Right ventricle myocardium inferior (tissue), 1 donor: ENCODE measurements around the gene COL6A6. TPM values are rescaled to one million over a fixed set of nuclear protein-coding genes. Genes with fewer than 3 reads are reported as not detected.

ENCODE experiments used
- ATAC-seq: fragments of 200-7000 bp; cut with Tn5 transposase; one replicate; pipeline ENCODE4 v1.9.1; 2020; ENCODE audit warnings: mild to moderate bottlenecking, moderate library complexity
- DNase-seq: peaks from one replicate; pipeline ENCODE4 v3.0.0; 2021; ENCODE audit errors: missing footprints
- intact Hi-C: fragments of 100-400 bp; cut with DNase I; formaldehyde crosslinking; loops from one replicate; pipeline ENCODE4 v1.11.0; 2022
- long read RNA-seq: library from polyadenylated mRNA; unstranded; transcript quantifications from one replicate; pipeline ENCODE4 v2.0.0, GENCODE V29; 2021
- total RNA-seq: library from RNA; stranded (reverse); fragmentation: NEBNext Ultra II Directional; extraction: Animal tissue kit (Norgen Biotek cat#: 25700); gene quantifications from one replicate; pipeline ENCODE4 v1.2.1, GENCODE V29; 2021
- donor health status: DM: no; HTN: yes; CAD: no; lungs with severe emphysema.

COL6A6 gene, protein sequence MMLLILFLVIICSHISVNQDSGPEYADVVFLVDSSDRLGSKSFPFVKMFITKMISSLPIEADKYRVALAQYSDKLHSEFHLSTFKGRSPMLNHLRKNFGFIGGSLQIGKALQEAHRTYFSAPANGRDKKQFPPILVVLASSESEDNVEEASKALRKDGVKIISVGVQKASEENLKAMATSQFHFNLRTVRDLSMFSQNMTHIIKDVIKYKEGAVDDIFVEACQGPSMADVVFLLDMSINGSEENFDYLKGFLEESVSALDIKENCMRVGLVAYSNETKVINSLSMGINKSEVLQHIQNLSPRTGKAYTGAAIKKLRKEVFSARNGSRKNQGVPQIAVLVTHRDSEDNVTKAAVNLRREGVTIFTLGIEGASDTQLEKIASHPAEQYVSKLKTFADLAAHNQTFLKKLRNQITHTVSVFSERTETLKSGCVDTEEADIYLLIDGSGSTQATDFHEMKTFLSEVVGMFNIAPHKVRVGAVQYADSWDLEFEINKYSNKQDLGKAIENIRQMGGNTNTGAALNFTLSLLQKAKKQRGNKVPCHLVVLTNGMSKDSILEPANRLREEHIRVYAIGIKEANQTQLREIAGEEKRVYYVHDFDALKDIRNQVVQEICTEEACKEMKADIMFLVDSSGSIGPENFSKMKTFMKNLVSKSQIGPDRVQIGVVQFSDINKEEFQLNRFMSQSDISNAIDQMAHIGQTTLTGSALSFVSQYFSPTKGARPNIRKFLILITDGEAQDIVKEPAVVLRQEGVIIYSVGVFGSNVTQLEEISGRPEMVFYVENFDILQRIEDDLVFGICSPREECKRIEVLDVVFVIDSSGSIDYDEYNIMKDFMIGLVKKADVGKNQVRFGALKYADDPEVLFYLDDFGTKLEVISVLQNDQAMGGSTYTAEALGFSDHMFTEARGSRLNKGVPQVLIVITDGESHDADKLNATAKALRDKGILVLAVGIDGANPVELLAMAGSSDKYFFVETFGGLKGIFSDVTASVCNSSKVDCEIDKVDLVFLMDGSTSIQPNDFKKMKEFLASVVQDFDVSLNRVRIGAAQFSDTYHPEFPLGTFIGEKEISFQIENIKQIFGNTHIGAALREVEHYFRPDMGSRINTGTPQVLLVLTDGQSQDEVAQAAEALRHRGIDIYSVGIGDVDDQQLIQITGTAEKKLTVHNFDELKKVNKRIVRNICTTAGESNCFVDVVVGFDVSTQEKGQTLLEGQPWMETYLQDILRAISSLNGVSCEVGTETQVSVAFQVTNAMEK (N-terminal part only)
- 2.2 TPM for total RNA-seq
- long read RNA-seq = 0 reads

DNA sequence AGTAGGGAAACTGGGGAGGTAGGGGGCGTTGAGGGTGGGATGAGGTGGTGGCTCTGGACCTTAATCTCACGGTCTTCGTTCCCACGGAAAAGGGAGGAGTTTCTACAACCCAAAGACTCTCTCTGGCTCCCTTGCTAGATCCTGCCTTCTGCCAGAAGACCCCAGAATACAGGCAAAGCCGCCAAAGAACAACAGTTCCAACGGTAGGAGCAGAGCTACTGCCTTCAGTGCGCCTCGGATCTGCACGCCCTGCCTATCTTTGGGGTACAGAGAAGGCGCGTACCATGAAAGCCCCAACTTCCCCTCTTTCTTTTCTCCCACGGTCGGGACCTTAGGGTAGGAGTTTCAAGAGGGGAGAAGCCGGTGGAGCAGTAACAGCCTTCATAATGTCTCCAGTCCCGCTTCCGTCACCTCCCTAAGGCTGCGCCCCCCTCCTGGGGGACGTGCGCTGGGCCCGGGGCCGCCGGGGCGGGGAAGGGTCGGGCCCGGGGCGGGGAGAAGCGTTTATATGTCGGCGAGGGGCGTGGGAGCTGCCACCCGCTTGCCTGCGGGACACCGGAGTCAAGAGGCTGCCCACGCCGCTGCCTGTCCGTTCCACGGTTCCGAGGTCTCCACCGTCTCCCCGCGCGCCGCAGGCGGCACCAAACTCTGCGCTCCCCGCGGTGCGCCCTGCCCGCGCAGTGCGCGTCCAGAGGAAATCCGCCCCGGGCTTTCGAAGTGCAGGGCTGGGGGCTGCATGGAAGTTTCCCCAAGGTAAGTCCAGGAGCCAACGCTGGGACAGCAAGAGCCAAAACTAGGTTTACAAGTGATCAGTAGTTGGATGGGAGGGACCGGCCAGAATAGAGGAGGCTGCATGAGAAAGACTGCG is at the start of gene COL6A6:
Gene COL6A6, plus strand, starts transcription at position 533 of the 868 bp plus-strand sequence. CDS start 43,188 bp downstream, outside the sequence.
- peak; percentile 62 for ATAC-seq
- intact Hi-C loops = no loop called here

DNA sequence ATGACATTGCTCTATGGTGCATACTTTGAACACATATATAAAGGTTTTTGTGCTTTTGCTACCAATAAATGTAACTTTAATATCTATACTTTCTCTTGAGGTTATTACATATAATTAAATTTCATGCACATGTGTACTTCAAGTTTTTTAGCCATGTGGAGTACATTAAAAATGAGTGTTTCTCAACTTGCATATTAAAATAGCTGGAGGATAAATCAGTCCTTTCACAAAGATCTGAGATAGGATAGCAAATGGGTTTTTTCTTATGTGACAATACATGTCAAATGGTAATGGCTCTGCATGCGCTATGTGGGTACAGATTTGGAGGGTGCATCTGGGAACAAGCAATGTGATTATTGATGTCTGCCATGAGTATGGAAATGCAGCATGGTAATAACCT is 48.7 kb upstream of the COL6A6 start:
- ATAC-seq (no peak), DNase-seq (no peak)
- intact Hi-C loops = no loop called here

More for the DNA sequence above, at the start of gene COL6A6:
- peak; percentile 71 for DNase-seq

GRCh38 chr3:130470126-130470525 is 46.9 kb upstream of the COL6A6 start:
- DNase-seq (no peak), ATAC-seq (no peak)
- intact Hi-C loops = no loop called here

GRCh38 chr3:130473416-130473815 is 43.6 kb upstream of the COL6A6 start:
- no peak for ATAC-seq
- intact Hi-C loops = no loop called here

GRCh38 chr3:130480736-130481135 is 36.2 kb upstream of the COL6A6 start:
- DNase-seq (no peak), ATAC-seq (peak; percentile 81)
- intact Hi-C loops = no loop called here

More at GRCh38 chr3:130473416-130473815, 43.6 kb upstream of the COL6A6 start:
- DNase-seq = no peak

DNA sequence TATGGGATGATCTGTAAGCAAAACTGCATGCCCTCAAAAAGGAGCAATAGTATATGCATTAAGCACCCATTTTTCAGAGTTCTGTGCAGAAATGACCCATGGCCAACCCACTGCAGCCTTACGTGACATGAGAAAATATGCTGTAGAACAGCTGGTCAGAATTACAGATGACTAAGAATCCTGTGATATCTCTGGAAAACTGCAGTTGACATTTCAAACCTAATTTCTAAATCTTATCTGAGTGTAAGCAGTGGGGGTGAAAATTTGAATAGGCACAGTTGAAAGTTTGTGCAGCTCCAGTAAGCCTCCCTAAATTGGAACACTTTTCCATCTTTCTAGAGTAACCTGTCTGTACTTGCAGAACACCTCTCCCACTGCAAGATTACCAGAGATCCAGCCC is 28.7 kb upstream of the COL6A6 start:
- ATAC-seq (no peak), DNase-seq (no peak)
- intact Hi-C loops = no loop called here

- DNase-seq = no peak
- intact Hi-C loops = no loop called here
- ATAC-seq = no peak
Measured at GRCh38 chr3:130488769-130489450, 28.1 kb upstream of the COL6A6 start.

- no peak for DNase-seq
- no peak for ATAC-seq
- intact Hi-C loops = no loop called here
Measured at GRCh38 chr3:130490241-130490640, 26.7 kb upstream of the COL6A6 start.

DNA sequence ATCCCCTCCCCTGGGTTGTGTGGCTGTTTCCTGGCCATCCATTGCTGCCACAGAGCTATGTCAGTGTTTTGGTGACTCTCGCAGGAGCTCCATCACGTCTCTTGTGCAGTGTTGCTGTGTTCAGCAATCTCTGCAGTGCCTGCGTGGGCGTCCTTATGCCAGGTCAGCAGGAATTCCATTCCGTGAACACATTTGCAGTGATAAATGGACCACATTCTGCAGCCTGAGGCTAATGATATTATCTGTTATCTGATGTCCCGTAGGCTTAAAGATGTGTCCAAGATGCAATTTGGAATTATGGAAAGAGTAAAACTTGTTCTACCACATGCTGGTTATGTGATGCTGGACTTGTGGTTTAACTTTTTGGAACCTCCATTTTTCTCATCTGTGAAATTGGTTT is 25.5 kb upstream of the COL6A6 start:
- no peak for DNase-seq

GRCh38 chr3:130504701-130505100 is 12.3 kb upstream of the COL6A6 start:
- DNase-seq = no peak
- ATAC-seq = no peak
- intact Hi-C loops = no loop called here

More for the DNA sequence above, 25.5 kb upstream of the COL6A6 start:
- intact Hi-C loops = no loop called here
- ATAC-seq = no peak

GRCh38 chr3:130506031-130506430 is 10.9 kb upstream of the COL6A6 start:
- DNase-seq = no peak
- intact Hi-C loops = no loop called here
- no peak for ATAC-seq

- no peak for DNase-seq
- intact Hi-C loops = no loop called here
- ATAC-seq = no peak
Measured at GRCh38 chr3:130507746-130508145, 9.2 kb upstream of the COL6A6 start.

GRCh38 chr3:130509008-130509407 is 8.0 kb upstream of the COL6A6 start:
- intact Hi-C loops = no loop called here
- peak; percentile 72 for DNase-seq
- ATAC-seq = peak; percentile 95

DNA sequence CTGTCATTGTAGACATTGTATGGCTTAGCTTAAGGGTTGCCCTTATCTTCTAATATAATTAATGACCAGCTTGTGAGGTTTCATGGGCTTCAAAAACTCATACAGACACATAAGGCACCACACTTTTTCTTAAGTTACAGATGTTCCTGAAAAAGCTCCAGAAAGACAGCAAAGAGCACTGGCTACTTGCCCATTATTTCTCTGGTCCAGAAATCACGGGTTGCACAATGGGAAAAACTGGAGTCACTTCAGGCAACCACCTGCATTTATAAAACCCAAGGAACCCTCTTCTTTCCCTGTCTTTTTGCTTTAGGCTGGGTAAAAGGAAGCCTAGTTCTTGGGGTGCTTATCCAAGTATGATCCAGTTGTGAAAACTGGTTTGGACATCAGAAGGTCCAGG is 2.3 kb upstream of the COL6A6 start:
- intact Hi-C loops = no loop called here
- DNase-seq (no peak), ATAC-seq (peak; percentile 23)

GRCh38 chr3:130515755-130516154 is 1.2 kb upstream of the COL6A6 start:
- no peak for DNase-seq
- intact Hi-C loops = no loop called here
- ATAC-seq = no peak

DNA sequence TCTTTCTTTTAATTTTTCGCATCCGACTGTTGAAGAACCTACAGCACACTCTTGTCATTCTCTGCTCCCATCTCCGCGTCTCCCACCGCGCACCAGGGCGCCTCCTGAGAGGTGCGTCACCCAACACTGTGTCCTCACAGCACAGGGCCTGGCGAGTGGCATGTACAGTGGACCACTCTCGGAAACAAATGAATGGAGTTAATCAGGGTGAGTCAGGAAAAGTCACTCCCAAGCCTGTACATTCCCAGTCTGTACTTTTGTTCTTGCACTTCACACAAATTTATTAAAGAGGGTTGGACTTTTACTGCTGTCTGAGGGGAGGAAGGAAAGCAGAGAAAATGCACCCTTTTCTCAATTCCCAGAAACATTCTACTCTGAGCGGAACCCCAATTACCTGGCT is 625 bp downstream of the COL6A6 start:
- intact Hi-C loops = no loop called here
- DNase-seq (no peak), ATAC-seq (peak; percentile 59)

- DNase-seq (no peak), ATAC-seq (no peak)
- intact Hi-C loops = no loop called here
Measured at GRCh38 chr3:130519754-130520153, 2.8 kb downstream of the COL6A6 start.

DNA sequence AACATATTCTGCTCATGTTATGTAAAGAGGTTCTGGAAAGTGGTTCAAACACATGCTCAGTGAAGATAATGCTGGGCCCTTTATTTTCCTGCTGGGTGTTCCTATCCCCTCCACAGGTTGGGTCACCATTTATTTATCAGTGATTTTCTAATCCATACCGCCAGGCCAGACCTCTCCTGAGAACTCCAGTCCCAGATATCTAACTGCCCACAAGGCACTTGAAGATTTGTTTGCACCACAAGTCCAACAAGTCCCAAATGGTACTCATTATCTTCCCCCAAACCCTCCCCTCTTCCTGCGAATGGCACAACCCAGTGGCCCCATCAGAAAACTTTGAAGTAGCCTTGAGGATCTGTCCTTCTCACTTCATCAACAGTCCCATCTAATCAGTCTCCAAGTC is 5.4 kb downstream of the COL6A6 start:
- intact Hi-C loops = no loop called here
- ATAC-seq (no peak), DNase-seq (no peak)
